T-helper 22 cell (primary cell): ENCODE measurements around the gene MRPL51.
A peak's percentile ranks its signal among the peaks of the same experiment; 100 is the strongest.
"Not testable (repeated sequence)": the region's sequence is repeated elsewhere in the genome, so short reads cannot be mapped to it uniquely, and the experiment has no call there.

Source experiments
- DNase-seq: peaks from one replicate; pipeline ENCODE4 v3.0.0-alpha.2; 2020; ENCODE audit warnings: low read depth

MRPL51 gene

DNA sequence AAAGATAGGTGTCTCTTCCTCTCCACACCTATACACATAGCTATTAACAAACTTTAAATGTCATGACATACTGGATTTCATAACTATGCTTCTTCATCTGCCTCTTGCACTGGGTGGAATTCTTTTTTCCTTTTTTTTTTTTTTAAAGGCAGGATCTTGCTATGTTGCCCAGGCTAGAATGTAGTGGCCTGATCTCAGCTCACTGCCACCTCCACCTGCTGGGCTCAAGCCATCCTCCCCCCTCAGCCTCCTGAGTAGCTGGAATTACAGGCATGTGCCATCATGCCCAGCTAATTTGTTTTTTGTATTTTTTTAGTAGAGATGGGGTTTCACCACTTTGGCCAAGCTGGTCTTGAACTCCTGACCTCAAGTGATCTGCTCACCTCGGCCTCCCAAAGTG lies 4.8 kb downstream of the MRPL51 start:
- DNase-seq = no peak

DNA sequence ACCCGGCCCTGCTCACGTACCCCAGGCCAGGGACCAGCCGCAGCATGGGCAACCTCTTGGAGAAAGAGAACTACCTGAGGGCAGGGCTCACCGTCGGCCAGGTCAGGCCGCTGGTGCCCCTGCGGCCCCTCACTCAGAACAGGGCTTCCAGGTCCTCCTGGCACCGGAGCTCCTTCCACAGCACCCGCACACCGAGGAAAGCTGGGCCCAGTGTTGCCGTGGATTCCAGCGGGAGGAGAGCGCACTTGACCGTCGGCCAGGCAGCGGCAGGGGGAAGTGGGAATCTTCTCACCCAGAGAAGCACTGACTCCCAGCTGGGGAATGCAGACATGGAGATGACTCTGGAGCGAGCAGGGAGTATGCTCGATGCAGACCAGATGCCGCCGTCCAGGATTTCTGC lies 14.6 kb downstream of the MRPL51 start:
- DNase-seq = no peak

DNA sequence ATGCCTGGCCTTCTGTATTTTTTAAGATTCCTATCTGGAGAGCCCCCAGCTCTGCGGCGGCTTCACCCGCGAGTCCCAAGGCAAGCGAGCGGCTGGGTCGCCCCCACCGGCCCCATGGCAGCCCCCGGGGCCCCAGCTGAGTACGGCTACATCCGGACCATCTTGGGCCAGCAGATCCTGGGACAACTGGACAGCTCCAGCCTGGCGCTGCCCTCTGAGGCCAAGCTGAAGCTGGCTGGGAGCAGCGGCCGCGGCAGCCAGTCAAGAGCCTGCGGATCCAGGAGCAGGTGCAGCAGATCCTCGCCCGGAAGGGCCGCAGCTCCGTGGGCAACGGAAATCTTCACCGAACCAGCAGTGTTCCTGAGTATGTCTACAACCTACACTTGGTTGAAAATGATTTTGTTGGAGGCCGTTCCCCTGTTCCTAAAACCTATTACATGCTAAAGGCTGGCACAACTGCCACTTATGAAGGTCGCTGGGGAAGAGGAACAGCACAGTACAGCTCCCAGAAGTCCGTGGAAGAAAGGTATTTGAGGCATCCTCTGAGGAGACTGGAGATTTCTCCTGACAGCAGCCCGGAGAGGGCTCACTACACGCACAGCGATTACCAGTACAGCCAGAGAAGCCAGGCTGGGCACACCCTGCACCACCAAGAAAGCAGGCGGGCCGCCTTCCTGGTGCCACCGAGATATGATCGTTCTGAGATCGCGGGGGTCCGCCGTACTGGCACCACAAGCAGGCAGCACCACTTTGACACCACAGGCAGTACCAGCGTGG lies 15.3 kb downstream of the MRPL51 start:
- not testable (repeated sequence) for DNase-seq

DNA sequence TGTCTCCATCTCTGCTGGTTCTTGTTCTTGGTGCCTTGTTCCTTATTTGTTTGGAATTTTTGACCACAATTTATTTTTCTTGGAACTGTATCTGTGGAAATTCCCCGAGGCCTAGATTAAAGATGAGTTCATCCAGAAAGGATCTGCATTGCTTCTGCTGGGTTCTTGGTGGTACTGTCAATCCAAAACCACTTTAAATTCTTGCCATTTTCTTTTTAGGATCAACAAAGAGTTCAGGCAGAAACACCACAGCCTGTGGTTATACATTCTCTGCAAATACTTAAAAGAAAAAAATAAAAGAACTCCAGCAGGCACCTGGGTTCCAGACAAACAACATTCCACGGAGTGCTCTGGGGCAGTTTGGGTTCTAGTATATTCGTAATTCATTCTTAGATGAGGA lies 16.6 kb downstream of the MRPL51 start:
- no peak for DNase-seq

DNA sequence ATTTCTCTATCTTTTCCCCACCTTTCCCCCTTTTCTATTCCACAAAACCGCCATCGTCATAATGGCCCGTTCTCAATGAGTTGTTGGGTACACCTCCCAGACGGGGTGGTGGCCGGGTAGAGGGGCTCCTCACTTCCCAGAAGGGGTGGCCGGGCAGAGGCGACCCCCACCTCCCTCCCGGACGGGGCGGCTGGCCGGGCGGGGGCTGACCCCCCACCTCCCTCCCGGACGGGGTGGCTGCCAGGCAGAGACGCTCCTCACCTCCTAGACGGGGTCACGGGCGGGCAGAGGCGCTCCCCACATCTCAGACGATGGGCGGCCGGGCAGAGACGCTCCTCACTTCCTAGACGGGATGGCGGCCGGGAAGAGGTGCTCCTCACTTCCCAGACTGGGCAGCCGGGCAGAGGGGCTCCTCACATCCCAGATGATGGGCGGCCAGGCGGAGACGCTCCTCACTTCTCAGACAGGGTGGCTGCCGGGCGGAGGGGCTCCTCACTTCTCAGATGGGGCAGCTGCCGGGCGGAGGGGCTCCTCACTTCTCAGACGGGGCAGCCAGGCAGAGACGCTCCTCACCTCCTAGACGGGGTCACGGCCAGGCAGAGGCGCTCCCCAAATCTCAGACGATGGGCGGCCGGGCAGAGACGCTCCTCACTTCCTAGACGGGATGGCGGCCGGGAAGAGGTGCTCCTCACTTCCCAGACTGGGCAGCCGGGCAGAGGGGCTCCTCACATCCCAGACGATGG lies 17.7 kb downstream of the MRPL51 start:
- not testable (repeated sequence) for DNase-seq

DNA sequence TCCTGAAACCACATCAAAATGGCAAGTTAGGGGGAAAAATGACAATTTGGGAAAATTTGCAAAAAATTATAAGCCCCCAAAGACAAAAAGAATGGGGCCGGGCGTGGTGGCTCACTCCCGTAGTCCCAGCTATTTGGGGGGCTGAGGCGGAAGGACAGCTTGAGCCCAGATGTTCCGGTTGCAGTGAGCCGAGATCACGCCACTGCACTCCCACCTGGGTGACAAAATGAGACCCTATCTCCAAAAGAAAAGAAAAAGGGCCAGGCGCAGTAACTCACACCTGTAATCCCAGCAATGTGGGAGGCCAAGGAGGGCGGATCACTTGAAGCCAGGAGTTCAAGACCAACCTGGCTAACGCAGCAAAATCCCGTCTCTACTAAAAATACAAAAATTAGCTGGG lies 20.6 kb downstream of the MRPL51 start:
- no peak for DNase-seq

DNA sequence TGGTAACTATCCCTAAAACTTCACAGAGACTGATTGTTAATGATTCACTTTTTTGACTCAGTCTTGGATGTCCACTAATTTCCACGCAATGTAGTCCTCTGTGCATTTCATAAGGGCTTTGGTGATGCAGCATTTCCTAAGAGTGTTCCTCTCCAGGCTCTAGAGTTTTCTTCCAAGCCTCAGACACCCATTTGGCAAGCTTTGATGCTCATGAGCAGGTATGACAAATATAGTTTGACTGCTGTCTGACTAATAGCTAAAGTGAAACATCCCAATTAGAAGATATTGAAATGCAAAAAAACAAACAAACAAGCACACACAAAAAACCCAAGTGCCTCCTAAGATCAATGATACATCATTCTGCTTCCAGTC lies 21.1 kb downstream of the MRPL51 start:
- no peak for DNase-seq

DNA sequence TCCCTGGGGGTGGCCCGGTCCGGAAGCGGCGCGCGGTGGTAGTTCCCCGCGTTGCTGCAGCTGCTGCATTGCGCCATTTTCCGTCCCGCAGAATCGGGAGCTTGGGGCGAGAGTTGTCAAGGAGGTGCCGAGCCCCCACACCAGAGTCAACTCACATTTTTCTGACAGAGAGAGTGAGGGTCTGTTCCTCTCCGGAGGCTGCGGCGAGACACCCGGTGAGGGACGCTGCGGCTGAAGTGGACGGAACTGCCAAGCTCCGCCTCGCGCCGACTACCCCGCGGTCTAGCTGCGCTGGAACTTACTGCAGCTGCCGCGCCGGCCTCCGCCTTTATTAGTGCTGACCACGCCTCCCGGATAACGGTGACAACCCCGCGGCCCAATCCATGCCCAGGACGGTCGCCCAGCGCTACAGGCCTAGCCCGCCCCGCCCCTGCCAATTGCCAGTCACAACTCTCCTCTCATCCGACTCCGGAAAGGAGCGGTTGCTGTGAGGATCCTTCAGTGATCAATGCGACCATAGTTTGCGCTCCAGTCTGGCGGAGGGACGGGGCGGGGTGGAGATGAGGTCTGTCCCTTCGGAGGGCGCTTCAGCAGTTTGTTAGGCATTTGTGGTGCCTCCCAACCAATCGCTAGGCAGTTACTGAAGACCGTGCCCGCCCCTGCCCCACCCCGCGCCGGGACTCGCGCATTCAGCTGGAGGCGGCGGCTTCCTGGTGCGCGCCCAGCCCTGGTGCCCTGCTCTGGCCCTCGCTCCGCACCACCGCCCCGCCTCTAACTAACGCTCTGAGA lies 22.5 kb downstream of the MRPL51 start, which contains the start of gene VAMP1:
Gene VAMP1, minus strand, starts transcription at position 303 of the 789 bp plus-strand sequence. Its CDS starts 146 bp downstream, at position 157.
- DNase-seq = peak; percentile 97

DNA sequence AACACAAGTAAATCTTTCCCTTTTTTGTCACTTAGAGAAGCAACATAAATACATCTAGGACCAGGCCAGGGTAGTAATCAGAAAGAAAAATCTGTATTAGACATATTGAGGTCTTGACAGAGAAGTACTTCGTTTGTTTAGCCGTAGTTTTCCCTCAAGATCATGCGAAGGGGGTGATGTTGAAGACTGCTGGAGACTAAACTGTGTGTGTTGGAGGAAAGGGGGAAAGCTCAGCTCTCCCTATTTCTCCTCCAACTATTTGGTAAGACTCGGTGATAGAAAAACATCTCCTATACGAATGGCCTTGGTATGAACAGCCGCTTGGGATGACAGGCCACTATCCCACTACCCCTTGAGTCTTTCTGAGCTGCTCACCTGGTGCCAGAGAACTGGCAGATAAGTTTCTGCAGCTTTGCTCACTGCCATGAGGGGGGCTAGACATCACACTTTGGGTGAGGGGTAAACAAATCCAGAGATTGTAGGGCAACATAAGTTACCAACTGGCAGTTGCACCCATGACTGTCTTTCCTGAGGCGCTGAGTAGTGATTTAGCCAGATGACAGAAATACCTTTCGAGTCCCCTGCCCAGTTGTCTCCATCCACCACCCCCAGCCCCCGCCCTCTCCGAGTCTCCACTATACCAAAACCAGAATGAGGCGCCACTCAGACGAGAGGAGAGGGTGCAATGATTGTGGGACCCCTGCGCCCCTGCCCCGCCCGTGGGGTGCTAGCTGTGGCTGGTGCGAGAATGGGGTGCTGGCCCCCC lies 23.3 kb downstream of the MRPL51 start:
- no peak for DNase-seq

DNA sequence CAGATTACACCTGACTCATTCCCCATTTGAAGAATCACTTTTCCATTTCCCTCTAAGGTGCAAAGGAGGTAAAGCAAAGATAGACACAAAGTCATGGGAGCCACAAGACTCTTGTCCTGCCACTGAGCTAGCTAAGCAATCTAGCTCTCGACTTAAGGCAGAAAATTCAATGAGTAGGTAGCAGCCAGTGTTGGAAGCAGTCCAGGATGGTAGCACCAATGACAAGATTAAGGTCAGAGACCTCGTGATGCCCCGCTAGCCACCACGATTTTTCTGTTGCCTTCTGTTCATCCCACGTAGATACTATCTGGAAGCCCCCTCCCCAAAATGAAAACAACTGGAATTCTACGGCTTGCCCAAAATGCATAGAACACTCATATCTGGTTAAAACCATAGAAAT lies 24.0 kb downstream of the MRPL51 start:
- DNase-seq = no peak

DNA sequence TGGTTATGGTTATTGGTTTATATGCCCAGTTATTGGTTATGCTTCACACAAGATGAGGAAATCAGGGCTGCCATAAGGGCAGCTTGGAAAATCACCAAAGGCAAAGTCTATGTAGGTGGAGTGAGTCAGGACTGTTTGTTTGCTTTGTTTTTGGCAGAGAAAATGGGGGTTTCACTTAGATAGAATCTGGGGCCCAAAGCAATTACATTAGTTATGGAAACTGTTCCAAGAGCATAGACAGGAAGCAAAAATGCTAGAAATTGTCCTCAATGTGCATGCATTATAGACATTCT lies 24.8 kb downstream of the MRPL51 start:
- no peak for DNase-seq

DNA sequence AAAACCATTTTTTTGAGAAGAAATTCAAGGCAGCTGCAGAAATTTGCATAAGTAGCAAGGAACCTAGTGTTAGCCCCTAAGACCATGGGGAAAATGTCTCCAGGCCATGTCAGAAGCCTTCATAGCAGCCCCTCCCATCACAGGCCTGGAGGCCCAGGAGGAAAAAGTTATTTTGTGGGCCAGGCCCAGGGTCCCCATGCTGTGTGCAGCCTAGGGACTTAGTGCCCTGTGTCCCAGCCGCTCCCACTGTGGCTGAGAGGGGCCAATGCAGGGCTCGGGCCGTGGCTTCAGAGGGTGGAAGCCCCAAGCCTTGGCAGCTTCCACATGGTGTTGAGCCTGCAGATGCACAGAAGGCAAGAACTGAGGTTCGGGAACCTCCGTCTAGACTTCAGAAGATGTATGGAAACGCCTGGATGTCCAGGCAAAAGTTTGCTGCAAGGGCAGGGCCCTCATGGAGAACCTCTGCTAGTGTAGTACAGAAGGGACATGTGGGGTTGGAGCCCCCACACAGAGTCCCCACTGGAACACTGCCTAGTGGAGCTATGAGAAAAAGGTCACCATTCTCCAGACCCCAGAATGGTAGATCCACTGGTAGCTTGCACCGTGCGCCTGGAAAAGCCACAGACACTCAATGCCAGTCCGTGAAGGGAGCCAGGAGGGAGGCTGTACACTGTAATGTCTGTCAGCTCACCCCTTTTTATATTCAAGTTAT lies 25.3 kb downstream of the MRPL51 start:
- DNase-seq = not testable (repeated sequence)

DNA sequence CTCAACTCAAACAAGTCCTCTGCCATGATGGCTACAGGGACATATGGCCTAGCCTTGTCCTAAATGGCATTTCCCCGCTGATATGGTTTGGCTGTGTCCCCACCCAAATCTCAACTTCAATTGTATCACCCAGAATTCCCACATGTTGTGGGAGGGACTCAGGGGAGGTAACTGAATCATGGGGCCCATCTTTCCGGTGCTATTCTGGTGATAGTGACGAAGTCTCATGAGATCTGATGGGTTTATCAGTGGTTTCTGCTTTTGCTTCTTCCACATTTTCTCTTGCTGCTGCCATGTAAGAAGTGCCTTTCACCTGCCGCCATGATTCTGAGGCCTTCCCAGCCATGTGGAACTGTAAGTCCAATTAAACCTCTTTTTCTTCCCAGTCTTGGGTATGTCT lies 26.3 kb downstream of the MRPL51 start:
- not testable (repeated sequence) for DNase-seq

DNA sequence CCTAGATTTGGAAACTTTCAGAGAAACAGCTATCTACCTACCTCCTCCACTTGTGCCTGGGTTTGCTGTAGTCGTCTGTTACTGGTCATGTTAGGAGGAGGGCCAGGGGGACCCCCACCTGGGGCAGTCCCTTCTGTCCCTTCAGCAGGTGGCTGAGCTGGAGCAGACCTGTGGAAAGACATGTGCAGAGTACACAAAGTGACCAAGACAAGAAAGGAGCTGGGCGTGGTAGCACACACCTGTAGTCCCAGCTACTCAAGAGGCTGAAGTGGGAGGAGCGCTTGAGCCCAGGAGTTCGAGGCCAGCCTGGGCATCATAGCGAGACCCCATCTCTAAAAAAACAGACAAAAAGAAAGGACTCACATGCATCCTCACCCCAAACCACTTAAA lies 26.9 kb downstream of the MRPL51 start:
- DNase-seq = no peak

DNA sequence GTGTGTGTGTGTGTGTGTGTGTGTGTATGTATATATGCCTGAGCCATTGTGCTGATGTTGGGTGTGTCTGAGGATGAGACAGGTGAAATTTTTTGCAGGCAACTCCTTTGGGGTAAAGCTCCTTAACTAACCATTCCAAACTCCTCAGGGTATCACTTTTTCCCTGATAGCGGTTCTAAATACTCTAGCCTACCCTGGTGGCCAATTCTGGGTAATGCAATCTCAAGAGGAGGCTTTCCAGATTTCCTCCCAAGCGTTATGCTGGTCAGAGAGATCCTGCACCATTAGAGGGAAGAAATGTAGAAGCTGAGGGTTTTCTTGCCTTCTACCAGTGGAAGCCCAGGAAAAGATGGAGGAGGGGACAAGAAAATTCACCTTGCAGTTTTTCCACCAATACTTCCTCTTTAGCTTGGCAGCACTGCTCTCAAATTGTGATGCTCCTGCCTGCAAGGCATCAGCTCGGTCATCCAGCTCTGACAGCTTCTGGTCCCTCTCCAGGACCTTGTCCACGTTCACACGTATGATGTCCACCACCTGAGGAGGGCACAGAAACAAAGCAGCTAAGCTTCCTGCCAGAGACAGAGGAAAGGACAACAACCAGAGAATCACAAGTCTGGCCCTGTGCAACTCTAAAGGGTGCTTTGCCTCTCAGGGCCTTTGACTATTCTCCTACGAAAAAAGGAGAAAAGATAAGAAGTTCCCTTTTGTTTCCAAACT lies 27.4 kb downstream of the MRPL51 start:
- no peak for DNase-seq

DNA sequence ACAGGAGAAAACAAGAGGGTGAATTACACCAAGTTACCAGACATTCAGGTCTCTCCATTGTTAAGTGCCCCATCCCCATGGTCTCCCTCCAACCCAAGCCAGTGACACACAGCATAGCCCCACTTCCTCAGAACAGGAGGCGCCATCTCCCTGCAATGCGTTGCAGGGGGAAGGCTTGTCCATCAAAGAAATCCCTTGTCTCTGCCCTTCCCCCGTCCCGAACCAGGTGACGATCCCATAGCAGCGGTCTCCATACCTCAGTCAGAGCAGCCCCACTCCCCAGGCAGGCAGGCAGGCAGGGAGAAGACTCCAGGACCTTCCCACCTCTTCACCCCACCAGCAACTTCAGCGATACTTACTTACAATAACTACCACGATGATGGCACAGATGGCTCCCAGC lies 28.5 kb downstream of the MRPL51 start:
- no peak for DNase-seq

DNA sequence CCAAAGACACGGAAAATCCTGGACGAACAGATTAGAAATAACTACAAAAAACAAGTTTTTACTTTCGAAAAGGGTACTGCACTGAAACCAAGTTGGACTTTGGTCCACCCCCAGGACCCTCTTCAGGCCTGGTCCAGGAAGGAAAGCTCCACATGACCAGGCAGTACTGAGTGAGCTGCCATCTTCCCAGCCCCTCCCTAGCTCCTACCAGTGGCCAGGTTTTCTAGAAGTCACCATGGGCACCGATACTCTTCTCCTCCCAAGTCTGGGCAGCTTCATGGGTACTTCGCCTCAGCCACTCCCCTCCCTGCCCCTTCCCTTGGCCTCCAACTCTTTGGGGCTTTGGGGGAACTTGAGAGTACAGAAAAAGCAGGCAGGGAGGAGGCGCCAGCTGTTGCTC lies 29.2 kb downstream of the MRPL51 start:
- no peak for DNase-seq

DNA sequence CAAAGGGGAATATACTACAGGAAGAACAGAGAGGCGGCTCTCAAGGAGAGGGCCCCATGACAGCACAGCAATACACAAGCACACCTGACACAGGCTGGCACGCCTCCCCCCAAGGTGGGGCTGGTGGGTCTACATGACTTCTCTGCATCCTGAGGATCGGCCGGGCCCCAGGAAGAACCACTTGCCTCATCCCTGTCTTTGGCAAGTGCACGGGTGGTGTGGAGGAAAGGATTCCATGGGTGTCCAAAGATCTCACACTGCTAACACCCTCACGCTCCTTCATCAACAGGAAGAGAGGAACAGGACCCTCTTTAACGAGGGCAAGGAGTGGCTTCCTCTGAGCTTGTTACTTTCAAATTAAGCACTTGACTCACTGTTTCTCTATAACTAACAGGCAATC lies 29.8 kb downstream of the MRPL51 start:
- DNase-seq = no peak

DNA sequence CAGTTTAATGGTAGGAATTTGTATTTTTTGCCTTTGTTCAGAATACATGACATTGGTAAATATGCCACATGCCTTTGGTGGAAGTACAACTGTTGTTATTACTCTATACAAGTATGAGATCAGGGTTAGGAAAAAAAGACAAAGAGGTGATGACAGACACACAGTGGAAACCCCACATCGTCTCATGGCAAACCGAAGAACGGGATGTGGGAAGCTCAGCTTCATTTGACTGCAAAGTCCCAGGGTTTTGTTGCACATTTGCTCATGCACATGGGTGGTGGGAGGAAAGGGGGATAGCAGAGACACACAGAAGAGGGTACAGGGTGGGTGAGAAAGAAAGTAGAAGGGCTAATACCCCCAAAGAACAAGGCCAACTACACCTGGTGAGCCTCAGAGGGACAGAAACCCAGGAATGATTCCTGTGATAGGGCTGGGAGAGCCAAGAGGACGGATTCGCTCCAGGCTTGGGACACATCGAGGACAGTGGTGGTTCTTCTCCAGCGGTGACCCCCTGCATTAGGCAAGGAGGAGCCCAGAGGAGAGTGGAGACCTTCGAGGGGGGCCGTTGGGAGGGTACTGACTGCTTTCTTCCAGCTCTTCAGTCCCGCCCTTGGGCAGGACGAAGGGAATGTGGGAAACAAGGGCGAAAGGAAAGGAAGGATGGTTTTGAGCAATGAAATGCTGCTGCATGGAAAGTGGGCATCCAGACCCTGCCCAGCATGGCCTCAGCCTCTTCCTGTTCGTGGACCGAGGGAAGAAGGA lies 30.6 kb downstream of the MRPL51 start:
- peak; percentile 41 for DNase-seq
